Tibial nerve (tissue), 4 donors: ENCODE data around the gene ZNF2. TPM values are rescaled to one million over a fixed set of nuclear protein-coding genes. Genes with fewer than 3 reads are reported as not detected.
A peak's percentile ranks its signal among the peaks of the same experiment; 100 is the strongest.

Experiments used
- DNase-seq, 2 donors: peaks; one replicate each; pipeline ENCODE4 v3.0.0-alpha.2; 2019; ENCODE audit warnings: low spot score in 2 of 2
- H3K27ac ChIP-seq, 4 donors: fragments of 200-600 bp; sonication (generic) in 3 of 4; one replicate each; pipeline ENCODE4 v1.5.1; 2017 to 2019; ENCODE audit warnings: mild to moderate bottlenecking in 1 of 4
- H3K27me3 ChIP-seq, 2 donors: fragments of 200-600 bp; sonication (generic) in 1 of 2; one replicate each; pipeline versions ENCODE4 v1.5.1 to v1.6.0; 2017 to 2019
- H3K36me3 ChIP-seq, 3 donors: fragments of 200-600 bp; sonication (generic); one replicate each; pipeline ENCODE4 v1.5.1; 2018 to 2019
- H3K4me1 ChIP-seq, 4 donors: fragments of 200-600 bp; sonication (generic) in 3 of 4; one replicate each; pipeline ENCODE4 v1.5.1; 2017 to 2019
- H3K4me3 ChIP-seq, 4 donors: fragments of 200-600 bp; sonication (generic) in 3 of 4; one replicate each; pipeline ENCODE4 v1.5.1; 2017 to 2019; ENCODE audit warnings: mild to moderate bottlenecking in 1 of 4, moderate library complexity in 1 of 4
- H3K9me3 ChIP-seq, 4 donors: fragments of 200-600 bp; sonication (generic) in 3 of 4; one replicate each; pipeline ENCODE4 v1.5.1; 2017 to 2019
- EP300 ChIP-seq, 2 donors: sonication (generic); formaldehyde crosslinking; IDR thresholded peaks; one replicate each; pipeline ENCODE4 v1.6.1; 2017; ENCODE audit warnings: antibody characterized with exemption in 2 of 2, mild to moderate bottlenecking in 1 of 2
- POLR2A ChIP-seq, 2 donors: fragments of 450-650 bp; IDR thresholded peaks; one replicate each; pipeline ENCODE4 v1.6.1; 2017; ENCODE audit warnings: antibody characterized with exemption in 2 of 2, mild to moderate bottlenecking in 2 of 2, moderate library complexity in 2 of 2
- WGBS, 2 donors: methylation state at CpG; one replicate each; pipeline ENCODE4 v1.1.5; 2018; 5-methylcytosine and 5-hydroxymethylcytosine counted together
- total RNA-seq, 4 donors: library from RNA; depleted of rRNA; stranded (reverse); fragments of >200 nt; gene quantifications; one replicate each; pipeline ENCODE4 v1.1.0, GENCODE V29; 2016
- TF ChIP-seq, protein P1 (sequence below), 5 experiments: fragments of 200-600 bp in 3 of 5; fragments of 450-650 bp in 2 of 5; sonication (generic) in 3 of 5; IDR thresholded peaks; one replicate each; pipeline ENCODE4 v1.5.1; 2016 to 2019; ENCODE audit warnings: antibody characterized with exemption in 5 of 5, mild to moderate bottlenecking in 3 of 5, moderate library complexity in 2 of 5

The ZNF2 gene
- total RNA-seq, 4 donors from 2014 or later: 3.9 to 5.7 (median 4.9) TPM

DNA sequence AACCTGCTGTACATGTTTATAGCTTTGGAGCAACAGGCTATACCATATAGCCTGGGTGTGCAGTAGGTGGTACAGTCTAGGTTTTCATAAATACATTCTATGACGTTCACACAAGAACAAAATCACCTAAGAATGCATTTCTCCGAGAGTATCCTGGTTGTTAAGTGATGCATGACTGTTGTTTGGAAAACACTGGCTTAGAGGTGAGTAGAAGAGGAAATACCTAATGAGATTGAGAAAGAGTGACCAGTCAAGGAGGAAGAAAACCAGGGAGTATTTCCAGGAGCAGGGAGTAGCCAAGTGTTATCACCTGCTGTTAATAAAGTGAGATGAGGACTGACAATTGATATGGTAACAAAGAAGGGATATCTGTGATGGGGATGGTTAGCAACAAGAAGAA, 38.8 kb downstream of the ZNF2 start:
- no peak for DNase-seq
- H3K27ac ChIP-seq: no peak overlapping the region
- TF ChIP-seq POLR2A (IDR thresholded peaks at IDR 0.05): no peak
- TF ChIP-seq, protein P1, sequence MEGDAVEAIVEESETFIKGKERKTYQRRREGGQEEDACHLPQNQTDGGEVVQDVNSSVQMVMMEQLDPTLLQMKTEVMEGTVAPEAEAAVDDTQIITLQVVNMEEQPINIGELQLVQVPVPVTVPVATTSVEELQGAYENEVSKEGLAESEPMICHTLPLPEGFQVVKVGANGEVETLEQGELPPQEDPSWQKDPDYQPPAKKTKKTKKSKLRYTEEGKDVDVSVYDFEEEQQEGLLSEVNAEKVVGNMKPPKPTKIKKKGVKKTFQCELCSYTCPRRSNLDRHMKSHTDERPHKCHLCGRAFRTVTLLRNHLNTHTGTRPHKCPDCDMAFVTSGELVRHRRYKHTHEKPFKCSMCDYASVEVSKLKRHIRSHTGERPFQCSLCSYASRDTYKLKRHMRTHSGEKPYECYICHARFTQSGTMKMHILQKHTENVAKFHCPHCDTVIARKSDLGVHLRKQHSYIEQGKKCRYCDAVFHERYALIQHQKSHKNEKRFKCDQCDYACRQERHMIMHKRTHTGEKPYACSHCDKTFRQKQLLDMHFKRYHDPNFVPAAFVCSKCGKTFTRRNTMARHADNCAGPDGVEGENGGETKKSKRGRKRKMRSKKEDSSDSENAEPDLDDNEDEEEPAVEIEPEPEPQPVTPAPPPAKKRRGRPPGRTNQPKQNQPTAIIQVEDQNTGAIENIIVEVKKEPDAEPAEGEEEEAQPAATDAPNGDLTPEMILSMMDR (IDR thresholded peaks at IDR 0.05): no peak
- no peak for TF ChIP-seq EP300 (IDR thresholded peaks at IDR 0.05)
- H3K36me3 ChIP-seq: peaks cover 0 to 18% (median 0%) of the 10 kb centered on the region in 3 donors
- peaks cover 0 to 3% (median 0%) of the 10 kb centered on the region in 4 donors for H3K9me3 ChIP-seq
- WGBS, 2 donors: 92 to 94% methylated on average over 2 of the region's 2 CpGs
- peaks cover 0 to 22% (median 0%) of the 10 kb centered on the region in 4 donors for H3K4me1 ChIP-seq
- no peak overlapping the region for H3K4me3 ChIP-seq
- no peaks in the 10 kb centered on the region for H3K27me3 ChIP-seq

DNA sequence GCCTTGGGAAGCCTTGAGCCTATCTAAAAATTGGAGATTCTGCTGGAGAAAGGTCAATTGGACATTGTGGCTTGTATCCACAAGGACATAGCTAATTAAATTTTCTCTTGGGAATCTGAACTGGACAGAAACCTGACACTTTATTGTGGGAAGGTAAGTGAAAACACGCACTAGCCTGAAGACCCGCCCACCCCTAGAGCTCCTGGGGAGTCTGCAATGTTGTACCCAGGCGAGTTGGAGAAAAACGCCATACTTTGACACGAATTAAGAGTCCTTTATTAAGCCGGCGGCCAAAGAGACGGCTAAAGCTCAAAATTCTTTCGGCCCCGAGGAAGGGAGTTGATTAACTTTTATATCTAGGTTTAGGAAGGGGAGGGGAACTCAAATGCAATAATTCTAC, 40.5 kb downstream of the ZNF2 start:
- H3K4me3 ChIP-seq: peak overlapping the region in 1 of 4 donors; percentile 84

DNA sequence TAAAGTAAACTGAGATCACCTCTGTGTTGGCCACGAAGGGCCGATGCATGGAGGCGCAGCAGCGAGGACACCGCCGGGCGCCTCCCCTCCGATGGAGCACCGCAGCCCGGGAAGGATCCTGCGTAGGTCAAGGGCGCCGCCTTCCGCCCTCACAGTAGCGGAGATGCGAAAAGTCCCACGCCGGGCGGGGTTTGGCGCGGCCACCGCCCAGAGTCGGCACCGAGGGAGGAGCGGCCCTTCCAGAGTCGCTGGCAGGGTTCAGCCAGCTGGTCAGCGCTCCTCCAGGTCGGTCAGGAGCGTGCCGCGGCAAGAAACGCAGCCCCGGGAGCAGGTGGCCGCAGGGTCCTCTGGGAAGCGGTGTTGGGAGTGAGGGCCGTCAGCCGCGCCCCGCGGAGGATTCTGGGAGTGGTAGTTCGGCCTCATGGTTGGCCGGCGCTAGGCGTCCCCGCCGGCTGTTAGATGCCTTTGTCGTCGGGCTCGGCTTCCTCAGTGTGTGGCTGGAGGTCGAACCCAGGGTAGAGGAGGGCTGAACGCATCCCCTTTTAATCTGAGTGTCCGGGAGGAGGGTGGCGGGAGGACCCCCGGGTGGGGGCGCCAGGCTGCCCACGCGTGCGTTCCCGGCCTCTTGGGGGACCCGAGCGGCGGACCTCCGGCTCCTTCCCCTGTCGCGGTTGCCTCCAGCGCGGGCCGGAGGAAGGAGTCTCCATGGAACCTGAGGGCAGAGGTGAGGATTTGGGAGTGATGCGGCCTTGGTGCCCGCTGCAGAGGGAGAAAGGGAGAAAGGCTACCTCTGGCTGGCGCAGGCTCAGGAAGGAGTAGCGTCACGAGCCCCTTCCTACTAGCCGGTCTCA, 41.7 kb downstream of the ZNF2 start, which contains the start of gene ZNF892:
Gene ZNF892, plus strand, starts transcription at position 411 of the 851 bp plus-strand sequence. Its CDS starts 295 bp downstream, at position 706.
- DNase-seq: peak; percentile 69 to 82
- 0 to 1% methylated on average over 42 to 57 of the region's 74 CpGs for WGBS, 2 donors
- peaks cover 0 to 45% (median 7%) of the 10 kb centered on the region in 3 donors for H3K36me3 ChIP-seq
- peaks cover 0 to 22% (median 0%) of the 10 kb centered on the region in 4 donors for H3K4me1 ChIP-seq
- H3K4me3 ChIP-seq: peak within 1 kb of the TSS; percentile 70 to 84 (median 74)
- peak within 1 kb of the TSS; percentile 74 to 90 (median 86) for H3K27ac ChIP-seq
- H3K27me3 ChIP-seq: no peaks in the 10 kb centered on the region
- H3K9me3 ChIP-seq: peaks cover 0 to 27% (median 9%) of the 10 kb centered on the region in 4 donors
- TF ChIP-seq POLR2A (IDR thresholded peaks at IDR 0.05): peak in 1 of 2 donors; percentile 50
- TF ChIP-seq EP300 (IDR thresholded peaks at IDR 0.05): peak; percentile 24 to 84
- TF ChIP-seq, protein P1 (IDR thresholded peaks at IDR 0.05): peak in 4 of 5 experiments; percentile 20 to 64 (median 39)

More for the DNA sequence above, 40.5 kb downstream of the ZNF2 start:
- Histone ChIP-seq H3K4me1 (peaks cover 0 to 22% (median 0%) of the 10 kb centered on the region in 4 donors), H3K27me3 (no peaks in the 10 kb centered on the region), H3K27ac (no peak overlapping the region), H3K9me3 (peaks cover 0 to 15% (median 3%) of the 10 kb centered on the region in 4 donors), H3K36me3 (peaks cover 0 to 32% (median 0%) of the 10 kb centered on the region in 3 donors)
- no peak for DNase-seq
- TF ChIP-seq, protein P1 (IDR thresholded peaks at IDR 0.05): no peak
- no peak for TF ChIP-seq EP300 (IDR thresholded peaks at IDR 0.05)
- TF ChIP-seq POLR2A (IDR thresholded peaks at IDR 0.05): no peak
- 32 to 37% methylated on average over 10 of the region's 10 CpGs for WGBS, 2 donors

DNA sequence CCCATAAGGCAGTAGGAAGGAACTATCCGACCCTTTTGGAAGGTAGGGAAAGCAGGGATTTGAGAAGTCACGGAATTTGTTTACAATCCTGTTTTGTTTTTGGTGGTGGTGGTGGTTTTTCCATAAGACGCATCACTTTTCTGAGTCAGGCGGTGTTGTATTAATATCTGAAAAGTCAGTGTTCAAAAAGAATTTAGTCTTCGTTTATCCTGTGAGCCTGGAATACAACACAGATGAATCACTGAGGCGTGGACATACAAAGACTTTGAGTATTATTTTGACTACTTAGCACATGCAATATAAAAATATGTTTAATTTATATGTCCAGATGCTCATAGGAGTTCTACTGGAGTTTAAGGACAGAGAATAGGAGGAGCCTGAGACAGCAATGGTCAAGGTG, 42.5 kb downstream of the ZNF2 start:
- Histone ChIP-seq H3K9me3 (peaks cover 0 to 35% (median 15%) of the 10 kb centered on the region in 4 donors), H3K4me1 (peaks cover 0 to 22% (median 0%) of the 10 kb centered on the region in 4 donors), H3K4me3 (peak overlapping the region; percentile 70 to 84 (median 74)), H3K27me3 (no peaks in the 10 kb centered on the region), H3K36me3 (peaks cover 0 to 53% (median 15%) of the 10 kb centered on the region in 3 donors), H3K27ac (peak overlapping the region in 3 of 4 donors; percentile 74 to 90 (median 87))
- DNase-seq: no peak
- 61% methylated on average over 6 of the region's 6 CpGs for WGBS, 2 donors
- TF ChIP-seq, protein P1 (IDR thresholded peaks at IDR 0.05): no peak
